Esophagus muscularis mucosa (tissue), 3 donors: ENCODE measurements around the gene BDH1.
"Not testable (repeated sequence)": the region's sequence is repeated elsewhere in the genome, so short reads cannot be mapped to it uniquely, and the experiment has no call there.

ENCODE experiments used
- EP300 ChIP-seq: sonication (generic); formaldehyde crosslinking; IDR thresholded peaks from one replicate; pipeline ENCODE4 v1.6.1; 2017; ENCODE audit warnings: antibody characterized with exemption
- TF ChIP-seq, protein P1 (sequence below), 3 experiments: fragments of 200-600 bp in 2 of 3; fragments of 450-650 bp in 1 of 3; sonication (generic) in 2 of 3; IDR thresholded peaks; one replicate each; pipeline ENCODE4 v1.5.1; 2017 to 2019; ENCODE audit warnings: antibody characterized with exemption in 3 of 3, mild to moderate bottlenecking in 2 of 3, moderate library complexity in 1 of 3

DNA sequence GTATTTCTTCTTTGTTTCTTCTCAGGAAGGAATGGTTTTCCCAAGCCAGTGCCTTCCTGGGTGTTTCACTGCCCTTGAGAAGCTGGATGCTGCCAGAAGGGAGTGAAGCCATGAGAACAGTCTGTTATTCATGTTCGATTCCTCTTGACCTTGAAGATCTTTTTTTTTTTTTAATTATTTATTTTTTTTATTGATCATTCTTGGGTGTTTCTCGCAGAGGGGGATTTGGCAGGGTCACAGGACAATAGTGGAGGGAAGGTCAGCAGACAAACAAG lies 45.7 kb upstream of the BDH1 start:
- not testable (repeated sequence) for TF ChIP-seq EP300
- TF ChIP-seq, protein P1, sequence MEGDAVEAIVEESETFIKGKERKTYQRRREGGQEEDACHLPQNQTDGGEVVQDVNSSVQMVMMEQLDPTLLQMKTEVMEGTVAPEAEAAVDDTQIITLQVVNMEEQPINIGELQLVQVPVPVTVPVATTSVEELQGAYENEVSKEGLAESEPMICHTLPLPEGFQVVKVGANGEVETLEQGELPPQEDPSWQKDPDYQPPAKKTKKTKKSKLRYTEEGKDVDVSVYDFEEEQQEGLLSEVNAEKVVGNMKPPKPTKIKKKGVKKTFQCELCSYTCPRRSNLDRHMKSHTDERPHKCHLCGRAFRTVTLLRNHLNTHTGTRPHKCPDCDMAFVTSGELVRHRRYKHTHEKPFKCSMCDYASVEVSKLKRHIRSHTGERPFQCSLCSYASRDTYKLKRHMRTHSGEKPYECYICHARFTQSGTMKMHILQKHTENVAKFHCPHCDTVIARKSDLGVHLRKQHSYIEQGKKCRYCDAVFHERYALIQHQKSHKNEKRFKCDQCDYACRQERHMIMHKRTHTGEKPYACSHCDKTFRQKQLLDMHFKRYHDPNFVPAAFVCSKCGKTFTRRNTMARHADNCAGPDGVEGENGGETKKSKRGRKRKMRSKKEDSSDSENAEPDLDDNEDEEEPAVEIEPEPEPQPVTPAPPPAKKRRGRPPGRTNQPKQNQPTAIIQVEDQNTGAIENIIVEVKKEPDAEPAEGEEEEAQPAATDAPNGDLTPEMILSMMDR (IDR thresholded peaks at IDR 0.05) = not testable (repeated sequence)
